Astrocyte (in vitro differentiated cells and primary cell): ENCODE results near the gene ZC3HAV1. TPM values are rescaled to one million over a fixed set of nuclear protein-coding genes. Genes with fewer than 3 reads are reported as not detected.

Source experiments
- DNase-seq: peaks from one replicate; pipeline ENCODE4 v3.0.0-alpha.2; 2010; ENCODE audit warnings: low read depth
- FAIRE-seq: peaks from 2 replicates; lab custom pipeline; 2011; peaks lifted over from hg19 to GRCh38; lab: Jason Lieb, UNC
- H2AFZ ChIP-seq: 2 replicates; pipeline ENCODE4 v1.6.0; 2012; ENCODE audit warnings: low read depth, low read length, inconsistent platforms
- H3K27ac ChIP-seq: 2 replicates; pipeline ENCODE4 v1.5.1; 2011; ENCODE audit warnings: low read depth, low read length, inconsistent platforms
- H3K27me3 ChIP-seq: 2 replicates; pipeline ENCODE4 v1.6.0; 2011; ENCODE audit warnings: low read length, inconsistent platforms; ENCODE audit not compliant: insufficient read depth
- H3K36me3 ChIP-seq: 2 replicates; pipeline ENCODE4 v1.5.1; 2011; ENCODE audit warnings: low read length, inconsistent platforms; ENCODE audit not compliant: insufficient read depth
- H3K4me1 ChIP-seq: 2 replicates; pipeline ENCODE4 v1.5.1; 2011; ENCODE audit warnings: low read length, inconsistent platforms; ENCODE audit not compliant: insufficient read depth
- H3K4me2 ChIP-seq: 2 replicates; pipeline ENCODE4 v1.6.0; 2012; ENCODE audit warnings: low read length, inconsistent platforms
- H3K4me3 ChIP-seq: 2 replicates; pipeline ENCODE4 v1.5.1; 2011; ENCODE audit warnings: low read depth, mild to moderate bottlenecking, low read length, inconsistent platforms; ENCODE audit not compliant: insufficient read depth
- H3K79me2 ChIP-seq: 2 replicates; pipeline ENCODE4 v1.6.0; 2012; ENCODE audit warnings: mild to moderate bottlenecking, low read length, inconsistent platforms; ENCODE audit not compliant: insufficient read depth
- H3K9ac ChIP-seq: 2 replicates; pipeline ENCODE4 v1.6.0; 2012; ENCODE audit warnings: mild to moderate bottlenecking, low read length, inconsistent platforms
- H3K9me3 ChIP-seq: 2 replicates; pipeline ENCODE4 v1.5.1; 2012; ENCODE audit warnings: low read depth, mild to moderate bottlenecking, low read length, inconsistent platforms; ENCODE audit not compliant: insufficient read depth
- H4K20me1 ChIP-seq: 2 replicates; pipeline ENCODE4 v1.6.0; 2012; ENCODE audit warnings: low read length, inconsistent platforms; ENCODE audit not compliant: insufficient read depth
- H3K27ac Mint-ChIP-seq: one replicate; pipeline ENCODE4 v1.8.0; 2021; ENCODE audit warnings: mild to moderate bottlenecking, mixed read lengths; ENCODE audit not compliant: unreplicated experiment
- H3K27me3 Mint-ChIP-seq: one replicate; pipeline ENCODE4 v1.8.0; 2021; ENCODE audit warnings: low read depth, mixed read lengths; ENCODE audit not compliant: unreplicated experiment
- H3K36me3 Mint-ChIP-seq: one replicate; pipeline ENCODE4 v1.8.0; 2021; ENCODE audit warnings: low read depth, mixed read lengths; ENCODE audit not compliant: unreplicated experiment
- H3K4me1 Mint-ChIP-seq: one replicate; pipeline ENCODE4 v1.8.0; 2021; ENCODE audit warnings: low read depth, mixed read lengths; ENCODE audit not compliant: unreplicated experiment
- H3K4me3 Mint-ChIP-seq: one replicate; pipeline ENCODE4 v1.8.0; 2021; ENCODE audit warnings: mild to moderate bottlenecking, moderate library complexity, mixed read lengths; ENCODE audit not compliant: unreplicated experiment
- H3K9me3 Mint-ChIP-seq: one replicate; pipeline ENCODE4 v1.8.0; 2021; ENCODE audit warnings: mild to moderate bottlenecking, mixed read lengths; ENCODE audit not compliant: unreplicated experiment
- EZH2 ChIP-seq: IDR thresholded peaks from 2 replicates; pipeline ENCODE4 v1.6.1; 2012; ENCODE audit warnings: mild to moderate bottlenecking, low read length, inconsistent platforms; ENCODE audit not compliant: insufficient read depth
- total RNA-seq: library from RNA; stranded (reverse); gene quantifications from 2 replicates; pipeline ENCODE4 v1.2.1, GENCODE V29; 2021
- TF ChIP-seq, protein P1 (sequence below): IDR thresholded peaks from 2 replicates; pipeline ENCODE4 v1.5.1; 2011; ENCODE audit warnings: low read depth, mild to moderate bottlenecking, inconsistent platforms, low read length, moderate library complexity; ENCODE audit not compliant: insufficient read depth

The ZC3HAV1 gene
- total RNA-seq, 1 donor from 2014 or later, result 63.8 TPM

DNA sequence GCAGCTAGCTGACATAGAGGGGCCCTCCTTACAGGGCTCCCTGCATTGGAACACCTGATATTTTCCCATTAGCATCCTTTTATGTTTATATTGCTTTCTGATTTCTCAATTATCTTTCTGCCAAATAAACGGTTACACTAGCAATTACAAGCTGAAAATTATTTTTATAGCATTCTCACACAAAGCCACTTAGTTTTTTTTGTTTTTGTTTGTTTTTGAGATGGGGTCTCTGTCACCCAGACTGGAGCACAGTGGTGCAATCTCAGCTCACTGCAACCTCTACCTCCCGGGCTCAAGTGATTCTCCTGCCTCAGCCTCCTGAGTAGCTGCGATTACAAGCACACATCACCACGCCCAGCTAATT lies 9.9 kb upstream of the ZC3HAV1 start:
- Histone ChIP-seq H3K9me3 (no peaks in the 10 kb centered on the region), H3K4me3 (no peak overlapping the region), H3K27me3 (peaks cover 8% of the 10 kb centered on the region), H4K20me1 (no peaks in the 10 kb centered on the region), H3K36me3 (no peaks in the 10 kb centered on the region), H3K27ac (no peak overlapping the region), H3K4me2 (no peak overlapping the region), H2AFZ (no peak overlapping the region), H3K9ac (no peak overlapping the region), H3K4me1 (peaks cover 4% of the 10 kb centered on the region), H3K79me2 (no peaks in the 10 kb centered on the region)
- no peak for TF ChIP-seq EZH2
- TF ChIP-seq, protein P1, sequence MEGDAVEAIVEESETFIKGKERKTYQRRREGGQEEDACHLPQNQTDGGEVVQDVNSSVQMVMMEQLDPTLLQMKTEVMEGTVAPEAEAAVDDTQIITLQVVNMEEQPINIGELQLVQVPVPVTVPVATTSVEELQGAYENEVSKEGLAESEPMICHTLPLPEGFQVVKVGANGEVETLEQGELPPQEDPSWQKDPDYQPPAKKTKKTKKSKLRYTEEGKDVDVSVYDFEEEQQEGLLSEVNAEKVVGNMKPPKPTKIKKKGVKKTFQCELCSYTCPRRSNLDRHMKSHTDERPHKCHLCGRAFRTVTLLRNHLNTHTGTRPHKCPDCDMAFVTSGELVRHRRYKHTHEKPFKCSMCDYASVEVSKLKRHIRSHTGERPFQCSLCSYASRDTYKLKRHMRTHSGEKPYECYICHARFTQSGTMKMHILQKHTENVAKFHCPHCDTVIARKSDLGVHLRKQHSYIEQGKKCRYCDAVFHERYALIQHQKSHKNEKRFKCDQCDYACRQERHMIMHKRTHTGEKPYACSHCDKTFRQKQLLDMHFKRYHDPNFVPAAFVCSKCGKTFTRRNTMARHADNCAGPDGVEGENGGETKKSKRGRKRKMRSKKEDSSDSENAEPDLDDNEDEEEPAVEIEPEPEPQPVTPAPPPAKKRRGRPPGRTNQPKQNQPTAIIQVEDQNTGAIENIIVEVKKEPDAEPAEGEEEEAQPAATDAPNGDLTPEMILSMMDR, result no peak
- H3K4me3 Mint-ChIP-seq, result no peak overlapping the region
- H3K27ac Mint-ChIP-seq, result no peak overlapping the region
- no peaks in the 10 kb centered on the region for H3K27me3 Mint-ChIP-seq
- peaks cover 3% of the 10 kb centered on the region for H3K9me3 Mint-ChIP-seq
- peaks cover 11% of the 10 kb centered on the region for H3K4me1 Mint-ChIP-seq
- H3K36me3 Mint-ChIP-seq, result no peaks in the 10 kb centered on the region
- no peak for FAIRE-seq
- DNase-seq, result no peak

DNA sequence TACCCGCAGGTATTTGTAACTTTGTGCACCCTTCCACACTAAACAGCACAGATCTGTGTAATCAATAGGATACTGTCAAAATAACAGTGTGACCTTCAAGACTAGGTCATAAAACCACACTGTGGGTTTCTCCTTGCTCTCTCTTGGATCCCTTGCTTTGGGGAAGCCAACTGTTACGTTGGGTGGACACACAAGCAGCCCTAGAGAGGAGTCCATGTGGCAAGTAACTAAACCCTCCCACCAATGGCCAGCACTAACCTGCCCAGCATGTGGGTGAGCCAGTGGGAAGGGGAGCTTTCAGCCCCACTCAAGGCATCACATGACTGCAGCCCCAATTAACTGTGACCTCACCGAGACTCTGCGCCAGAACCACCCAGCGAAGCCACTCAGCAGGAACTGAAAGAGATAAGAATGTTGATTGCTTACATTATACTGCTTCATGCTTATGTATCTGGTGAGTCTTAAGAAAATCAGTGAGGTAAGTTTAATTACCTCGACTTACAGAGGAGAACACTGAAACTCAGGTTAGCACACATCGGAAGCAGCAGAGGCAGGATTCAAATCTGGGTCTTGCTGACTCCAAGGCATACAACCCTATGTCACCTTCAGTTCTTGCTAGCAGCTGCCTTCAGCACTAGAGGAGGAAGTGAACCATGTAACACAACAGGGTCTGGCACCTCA lies 9.4 kb upstream of the ZC3HAV1 start:
- DNase-seq (peak; percentile 3), FAIRE-seq (no peak)
- Mint-ChIP-seq H3K9me3 (peaks cover 3% of the 10 kb centered on the region), H3K36me3 (no peaks in the 10 kb centered on the region), H3K4me1 (peaks cover 11% of the 10 kb centered on the region), H3K27ac (no peak overlapping the region), H3K4me3 (no peak overlapping the region), H3K27me3 (no peaks in the 10 kb centered on the region)
- Histone ChIP-seq H3K4me2 (no peak overlapping the region), H2AFZ (no peak overlapping the region), H3K9me3 (no peaks in the 10 kb centered on the region), H3K27me3 (peaks cover 7% of the 10 kb centered on the region), H3K9ac (no peak overlapping the region), H3K79me2 (no peaks in the 10 kb centered on the region), H3K4me3 (no peak overlapping the region), H3K36me3 (no peaks in the 10 kb centered on the region), H3K4me1 (peaks cover 4% of the 10 kb centered on the region), H3K27ac (no peak overlapping the region), H4K20me1 (no peaks in the 10 kb centered on the region)
- TF ChIP-seq EZH2, result no peak
- TF ChIP-seq, protein P1, result no peak

DNA sequence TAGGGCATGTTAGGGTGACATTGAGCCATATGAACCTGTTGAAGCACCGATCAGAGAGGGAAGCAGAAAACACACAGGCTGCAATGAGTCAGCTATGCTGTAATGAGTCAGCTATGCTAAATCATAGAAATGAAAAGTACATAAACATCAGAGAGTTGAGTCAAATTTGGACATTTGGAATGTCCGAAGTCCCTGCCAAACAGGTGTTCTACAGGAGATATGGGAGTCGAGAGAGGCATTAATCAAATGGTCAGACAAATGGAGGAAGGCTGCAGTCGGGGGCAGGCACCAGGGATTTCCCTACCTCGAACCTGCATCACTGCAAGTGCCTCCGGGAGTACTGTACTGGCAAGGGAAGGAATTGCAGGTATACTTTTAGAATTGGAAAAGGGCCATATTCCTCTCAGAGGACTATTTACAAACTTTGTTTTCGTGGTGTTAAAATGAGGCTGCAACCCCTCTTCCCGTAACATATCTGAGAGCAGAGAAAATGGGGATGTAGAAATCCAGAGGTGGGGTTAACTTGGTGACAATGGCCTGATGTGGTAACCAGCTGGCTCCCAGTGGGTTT lies 8.8 kb upstream of the ZC3HAV1 start:
- TF ChIP-seq EZH2, result no peak
- TF ChIP-seq, protein P1, result peak; percentile 12
- H2AFZ ChIP-seq, result no peak overlapping the region
- no peak overlapping the region for H3K4me3 ChIP-seq
- H3K27ac Mint-ChIP-seq, result no peak overlapping the region
- no peaks in the 10 kb centered on the region for H4K20me1 ChIP-seq
- H3K27me3 ChIP-seq, result peaks cover 3% of the 10 kb centered on the region
- DNase-seq (peak; percentile 73), FAIRE-seq (no peak)
- no peak overlapping the region for H3K27ac ChIP-seq
- peaks cover 3% of the 10 kb centered on the region for H3K9me3 Mint-ChIP-seq
- peaks cover 11% of the 10 kb centered on the region for H3K4me1 Mint-ChIP-seq
- H3K9me3 ChIP-seq, result no peaks in the 10 kb centered on the region
- H3K79me2 ChIP-seq, result no peaks in the 10 kb centered on the region
- no peaks in the 10 kb centered on the region for H3K36me3 ChIP-seq
- H3K4me1 ChIP-seq, result peaks cover 4% of the 10 kb centered on the region
- peak overlapping the region; percentile 28 for H3K4me2 ChIP-seq
- H3K27me3 Mint-ChIP-seq, result no peaks in the 10 kb centered on the region
- H3K36me3 Mint-ChIP-seq, result no peaks in the 10 kb centered on the region
- H3K9ac ChIP-seq, result no peak overlapping the region
- H3K4me3 Mint-ChIP-seq, result no peak overlapping the region
